AG04450 (cell line): Measurements from ENCODE around the gene ARPC1A. TPM values are rescaled to one million over a fixed set of nuclear protein-coding genes. Genes with fewer than 3 reads are reported as not detected.

Source experiments
- CTCF ChIA-PET: fragments of 300-600, 350-600 bp; formaldehyde crosslinking; extraction: SDS; loops from one replicate; lab custom pipeline; 2022; ENCODE audit warnings: antibody characterized with exemption, inconsistent platforms; lab: Charles Lee
- POLR2A ChIA-PET: fragments of 350-600 bp; formaldehyde crosslinking; extraction: SDS; loops from one replicate; lab custom pipeline; 2021; ENCODE audit warnings: antibody characterized with exemption, inconsistent platforms; lab: Yijun Ruan, JAX
- DNase-seq: peaks from one replicate; pipeline ENCODE4 v3.0.0-alpha.2; 2011; ENCODE audit warnings: low read depth, low spot score
- H3K27ac ChIP-seq: one replicate; pipeline ENCODE4 v1.5.1; 2012; ENCODE audit warnings: low read depth, low read length, control low read depth
- H3K27me3 ChIP-seq: one replicate; pipeline ENCODE4 v1.6.0; 2012; ENCODE audit warnings: low read length; ENCODE audit not compliant: control insufficient read depth, insufficient read depth
- H3K4me3 ChIP-seq: 2 replicates; pipeline ENCODE4 v1.5.1; 2011; ENCODE audit warnings: mild to moderate bottlenecking, low read depth, low read length, control low read depth
- H3K9me3 ChIP-seq: 2 replicates; pipeline ENCODE4 v1.5.1; 2012; ENCODE audit warnings: low read length; ENCODE audit not compliant: control insufficient read depth, insufficient read depth
- polyA plus RNA-seq: library from polyadenylated mRNA; depleted of rRNA; stranded (reverse); fragments of >200 nt; gene quantifications from 2 replicates; pipeline ENCODE4 v1.2.3, GENCODE V29; 2011
- TF ChIP-seq, protein P1 (sequence below): IDR thresholded peaks from 2 replicates; pipeline ENCODE4 v1.5.1; 2011; ENCODE audit warnings: low read depth, low read length, control low read depth, inconsistent platforms

Gene ARPC1A
- polyA plus RNA-seq, 1 experiment, result 259 TPM

DNA sequence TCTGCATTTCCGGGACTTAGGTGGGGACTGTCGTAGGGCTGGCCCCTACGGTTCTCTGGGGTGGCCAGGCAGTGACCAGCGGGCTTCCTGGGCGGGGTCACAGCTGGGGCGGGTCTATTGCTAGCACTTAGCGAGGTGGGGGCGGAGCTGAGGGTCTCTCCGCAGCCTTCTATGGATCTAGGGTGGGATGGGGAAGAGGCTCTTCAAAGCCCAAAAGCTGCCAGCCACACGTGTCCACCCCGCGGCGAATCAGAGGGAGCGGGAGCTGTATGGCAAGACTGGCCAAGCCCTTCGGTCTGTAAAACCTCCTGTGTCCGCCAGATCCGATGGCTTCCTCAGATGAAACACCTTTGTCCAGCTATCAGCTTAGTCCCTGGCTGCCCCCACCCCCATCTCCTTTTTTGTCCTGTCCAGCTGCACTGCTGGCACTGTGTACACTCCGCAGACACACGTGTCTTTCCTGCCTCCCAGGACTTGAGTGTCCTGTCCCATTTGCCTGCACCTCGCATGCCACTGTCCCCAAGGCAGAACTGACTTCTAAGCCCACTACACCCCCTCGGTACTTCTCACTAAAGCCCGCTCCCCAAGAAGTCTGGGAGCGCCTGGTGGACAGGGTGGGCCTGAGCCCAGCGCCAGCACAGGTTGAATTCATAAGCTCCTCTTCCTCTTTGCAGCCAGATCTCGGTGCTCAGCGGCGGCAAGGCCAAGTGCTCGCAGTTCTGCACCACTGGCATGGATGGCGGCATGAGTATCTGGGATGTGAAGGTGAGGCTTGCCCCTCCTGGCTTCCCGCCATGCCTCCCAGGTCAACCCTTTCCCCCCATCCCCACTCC, 67.9 kb downstream of the ARPC1A start:
- TF ChIP-seq, protein P1, sequence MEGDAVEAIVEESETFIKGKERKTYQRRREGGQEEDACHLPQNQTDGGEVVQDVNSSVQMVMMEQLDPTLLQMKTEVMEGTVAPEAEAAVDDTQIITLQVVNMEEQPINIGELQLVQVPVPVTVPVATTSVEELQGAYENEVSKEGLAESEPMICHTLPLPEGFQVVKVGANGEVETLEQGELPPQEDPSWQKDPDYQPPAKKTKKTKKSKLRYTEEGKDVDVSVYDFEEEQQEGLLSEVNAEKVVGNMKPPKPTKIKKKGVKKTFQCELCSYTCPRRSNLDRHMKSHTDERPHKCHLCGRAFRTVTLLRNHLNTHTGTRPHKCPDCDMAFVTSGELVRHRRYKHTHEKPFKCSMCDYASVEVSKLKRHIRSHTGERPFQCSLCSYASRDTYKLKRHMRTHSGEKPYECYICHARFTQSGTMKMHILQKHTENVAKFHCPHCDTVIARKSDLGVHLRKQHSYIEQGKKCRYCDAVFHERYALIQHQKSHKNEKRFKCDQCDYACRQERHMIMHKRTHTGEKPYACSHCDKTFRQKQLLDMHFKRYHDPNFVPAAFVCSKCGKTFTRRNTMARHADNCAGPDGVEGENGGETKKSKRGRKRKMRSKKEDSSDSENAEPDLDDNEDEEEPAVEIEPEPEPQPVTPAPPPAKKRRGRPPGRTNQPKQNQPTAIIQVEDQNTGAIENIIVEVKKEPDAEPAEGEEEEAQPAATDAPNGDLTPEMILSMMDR, result no peak
- Histone ChIP-seq H3K9me3 (no peaks in the 10 kb centered on the region; the same call in 1 of the 2 replicates), H3K4me3 (peak overlapping the region; percentile 42), H3K27ac (peak overlapping the region; percentile 11), H3K27me3 (no peaks in the 10 kb centered on the region)
- ChIA-PET CTCF (interaction anchor here (0.6 kb wide), 1 partner anchor 290 kb away, joined by 5 read pairs; no protein-coding TSS in a partner anchor), POLR2A (interaction anchor here (1.0 to 1.9 kb wide), 3 partner anchors 14 to 19 kb away, joined by 3 to 9 read pairs (median 4); partner anchors contain the start of genes BUD31 and PDAP1)
- DNase-seq, result no peak

- Histone ChIP-seq H3K4me3 (no peak overlapping the region), H3K27ac (no peak overlapping the region), H3K27me3 (no peaks in the 10 kb centered on the region), H3K9me3 (no peaks in the 10 kb centered on the region; the same call in 1 of the 2 replicates)
- ChIA-PET CTCF (interaction anchor here (0.6 kb wide), 1 partner anchor 291 kb away, joined by 5 read pairs; no protein-coding TSS in a partner anchor), POLR2A (interaction anchor here (1.0 kb wide), 1 partner anchor 13 kb away, joined by 3 read pairs; no protein-coding TSS in a partner anchor)
- TF ChIP-seq, protein P1, result no peak
- no peak for DNase-seq
Observed at GRCh38 chr7:99394188-99394502, 68.4 kb downstream of the ARPC1A start.

- H3K27me3 ChIP-seq, result no peaks in the 10 kb centered on the region
- TF ChIP-seq, protein P1, result no peak
- ChIA-PET CTCF (no interaction called here), POLR2A (no interaction called here)
- H3K27ac ChIP-seq, result no peak overlapping the region
- no peak for DNase-seq
- H3K4me3 ChIP-seq, result no peak overlapping the region
- H3K9me3 ChIP-seq, result no peaks in the 10 kb centered on the region; the same call in 1 of the 2 replicates
Observed at GRCh38 chr7:99395616-99396327, 70.1 kb downstream of the ARPC1A start.

- TF ChIP-seq, protein P1, result no peak
- ChIA-PET POLR2A (interaction anchor here (0.8 kb wide), 1 partner anchor 12 kb away, joined by 4 read pairs; the partner anchor contains the start of genes BUD31 and PDAP1), CTCF (no interaction called here)
- Histone ChIP-seq H3K27me3 (no peaks in the 10 kb centered on the region), H3K9me3 (no peaks in the 10 kb centered on the region; the same call in 1 of the 2 replicates), H3K27ac (no peak overlapping the region), H3K4me3 (no peak overlapping the region)
- DNase-seq, result no peak
Observed at GRCh38 chr7:99396418-99397296, 71.0 kb downstream of the ARPC1A start.
